ENCODE measurements around the gene KCMF1. TPM values are rescaled to one million over a fixed set of nuclear protein-coding genes. Genes with fewer than 3 reads are reported as not detected.

KCMF1 gene
- total and polyA plus RNA-seq, 10 of the 15 experiments (the other 5 are each of a cell fraction or from before 2014, with no cell fraction given): 8.4 to 124 (median 43.0) TPM

GRCh38 chr2:85095094-85095493, 124.1 kb downstream of the KCMF1 start:
- H3K4me2 ChIP-seq (ENCODE audit: control insufficient read depth, insufficient read depth): no peak overlapping the region
- ChIA-PET SMC1A (ENCODE audit: uncharacterized antibody, unreplicated experiment) (no interaction called here), POLR2A (no interaction called here), CTCF (no interaction called here), RAD21 (ENCODE audit: unreplicated experiment) (no interaction called here)
- no peaks in the 10 kb centered on the region for H3K4me1 ChIP-seq (ENCODE audit: control insufficient read depth, insufficient read depth, low read length)
- H2AFZ ChIP-seq (ENCODE audit: control insufficient read depth, low read depth, low read length): no peak overlapping the region
- in situ Hi-C loops (cut with MboI): no loop called here
- H4K20me1 ChIP-seq (ENCODE audit: control insufficient read depth, insufficient read depth): no peaks in the 10 kb centered on the region
- no peaks in the 10 kb centered on the region for H3K36me3 ChIP-seq (ENCODE audit: control insufficient read depth in 2 of 2, insufficient read depth in 2 of 2, low read length in 1 of 2)
- H3K27me3 ChIP-seq (replicated peaks in 1 of 2; ENCODE audit: control insufficient read depth in 2 of 2, insufficient read depth in 2 of 2, low read length in 1 of 2): peaks cover 0 to 5% of the 10 kb centered on the region in 2 experiments; a peak in 1 of 4 replicates
- ATAC-seq (no peak), FAIRE-seq (no peak), DNase-seq (ENCODE audit: low read depth, low spot score) (no peak)
- 26% methylated on average over 2 of the region's 2 CpGs for WGBS (ENCODE audit: insufficient coverage, insufficient replicate concordance, low lambda C conversion rate, missing lambda C conversion rate)
- intact Hi-C loops (cut with micrococcal nuclease; ENCODE audit: unreplicated experiment): no loop called here
- H3K4me3 ChIP-seq: no peak overlapping the region
- TF ChIP-seq NFYB (IDR thresholded peaks at IDR 0.05; ENCODE audit: insufficient read depth, low read depth, low read length): no peak
- TF ChIP-seq GATAD2B (conservative IDR thresholded peaks at IDR 0.05; ENCODE audit: low read depth): no peak
- TF ChIP-seq FOS (IDR thresholded peaks at IDR 0.05; ENCODE audit: borderline replicate concordance, extremely low read depth, insufficient read length): no peak
- TF ChIP-seq NFXL1 (IDR thresholded peaks at IDR 0.05; ENCODE audit: borderline replicate concordance): no peak
- no peak for TF ChIP-seq USF1 (IDR thresholded peaks at IDR 0.05; ENCODE audit: borderline replicate concordance, extremely low read length, insufficient read depth, low read depth, low read length)
- BruUV-seq (replicated peaks): no TSS peak
- H3K9me3 ChIP-seq (replicated peaks; ENCODE audit: control insufficient read depth, insufficient read depth, low read length): no peaks in the 10 kb centered on the region
- H3K79me2 ChIP-seq (ENCODE audit: control insufficient read depth, insufficient read depth, low read length): no peaks in the 10 kb centered on the region
- no peak overlapping the region for H3K9ac ChIP-seq (ENCODE audit: control insufficient read depth, insufficient read depth, low read length)
- H3K27ac ChIP-seq (ENCODE audit: control insufficient read depth, insufficient read depth): no peak overlapping the region

GRCh38 chr2:85096616-85097015, 125.7 kb downstream of the KCMF1 start:
- ATAC-seq: no peak
- RAD21 ChIA-PET (ENCODE audit: unreplicated experiment): no interaction called here

More at GRCh38 chr2:85096616-85097015, 125.7 kb downstream of the KCMF1 start:
- Histone ChIP-seq H3K79me2 (ENCODE audit: control insufficient read depth, insufficient read depth, low read length) (no peaks in the 10 kb centered on the region), H3K4me1 (ENCODE audit: control insufficient read depth, insufficient read depth, low read length) (no peaks in the 10 kb centered on the region), H2AFZ (ENCODE audit: control insufficient read depth, low read depth, low read length) (no peak overlapping the region), H3K4me3 (no peak overlapping the region), H3K27ac (ENCODE audit: control insufficient read depth, insufficient read depth) (no peak overlapping the region), H3K27me3 (replicated peaks in 1 of 2; ENCODE audit: control insufficient read depth in 2 of 2, insufficient read depth in 2 of 2, low read length in 1 of 2) (no peaks in the 10 kb centered on the region), H3K9ac (ENCODE audit: control insufficient read depth, insufficient read depth, low read length) (no peak overlapping the region), H3K9me3 (replicated peaks; ENCODE audit: control insufficient read depth, insufficient read depth, low read length) (no peaks in the 10 kb centered on the region), H3K4me2 (ENCODE audit: control insufficient read depth, insufficient read depth) (no peak overlapping the region), H3K36me3 (ENCODE audit: control insufficient read depth in 2 of 2, insufficient read depth in 2 of 2, low read length in 1 of 2) (no peaks in the 10 kb centered on the region), H4K20me1 (ENCODE audit: control insufficient read depth, insufficient read depth) (no peaks in the 10 kb centered on the region)
- in situ Hi-C loops (cut with MboI): no loop called here
- TF ChIP-seq POLR2AphosphoS5 (IDR thresholded peaks at IDR 0.05; ENCODE audit: low read length) (no peak), HDAC2 (IDR thresholded peaks at IDR 0.05) (no peak), IKZF1 (conservative IDR thresholded peaks at IDR 0.05) (no peak), MYC (IDR thresholded peaks at IDR 0.05; ENCODE audit: insufficient read depth, insufficient read length, insufficient replicate concordance, low read length, severe bottlenecking) (no peak), ZZZ3 (IDR thresholded peaks at IDR 0.05; ENCODE audit: control insufficient read depth, insufficient read length, low read depth) (no peak)
- CTCF ChIA-PET: no interaction called here
- BruUV-seq (replicated peaks): no TSS peak
- intact Hi-C loops (cut with micrococcal nuclease; ENCODE audit: unreplicated experiment): no loop called here
- no peak for DNase-seq (ENCODE audit: low read depth, low spot score)
- POLR2A ChIA-PET: no interaction called here
- SMC1A ChIA-PET (ENCODE audit: uncharacterized antibody, unreplicated experiment): no interaction called here
- no peak for FAIRE-seq
- 41% methylated on average over 6 of the region's 6 CpGs for WGBS (ENCODE audit: insufficient coverage, insufficient replicate concordance, low lambda C conversion rate, missing lambda C conversion rate)
